ENCODE measurements around the gene ASTL.

The ASTL gene

GRCh38 chr2:96113367-96113677, 25.0 kb downstream of the ASTL start:
- no peak for DNase-seq (ENCODE audit: low read depth in 2 of 3, low spot score in 2 of 3)

- DNase-seq (ENCODE audit: low read depth in 2 of 3, low spot score in 2 of 3), result no peak
These were observed 25.6 kb downstream of the ASTL start for GRCh38 chr2:96112501-96113366.

- no peak for DNase-seq (ENCODE audit: low read depth in 2 of 3, low spot score in 2 of 3)
These were observed 26.3 kb downstream of the ASTL start for GRCh38 chr2:96111823-96112500.

GRCh38 chr2:96111257-96111640, 27.1 kb downstream of the ASTL start:
- DNase-seq (ENCODE audit: low read depth in 2 of 3, low spot score in 2 of 3), result no peak

GRCh38 chr2:96110621-96111256, 27.6 kb downstream of the ASTL start:
- DNase-seq (ENCODE audit: low read depth in 2 of 3, low spot score in 2 of 3), result no peak

GRCh38 chr2:96109931-96110511, 28.3 kb downstream of the ASTL start:
- no peak for DNase-seq (ENCODE audit: low read depth in 2 of 3, low spot score in 2 of 3)

- no peak for DNase-seq (ENCODE audit: low read depth in 2 of 3, low spot score in 2 of 3)
These were observed 29.0 kb downstream of the ASTL start for GRCh38 chr2:96109361-96109680.

GRCh38 chr2:96108541-96109360, 29.6 kb downstream of the ASTL start:
- DNase-seq (ENCODE audit: low read depth in 2 of 3, low spot score in 2 of 3), result no peak

GRCh38 chr2:96108151-96108540, 30.2 kb downstream of the ASTL start:
- no peak for DNase-seq (ENCODE audit: low read depth in 2 of 3, low spot score in 2 of 3)

- no peak for DNase-seq (ENCODE audit: low read depth in 2 of 3, low spot score in 2 of 3)
These were observed 30.6 kb downstream of the ASTL start for GRCh38 chr2:96107708-96108065.

GRCh38 chr2:96106991-96107707, 31.2 kb downstream of the ASTL start:
- no peak for DNase-seq (ENCODE audit: low read depth in 2 of 3, low spot score in 2 of 3)

GRCh38 chr2:96105994-96106715, 32.1 kb downstream of the ASTL start:
- DNase-seq (ENCODE audit: low read depth in 2 of 3, low spot score in 2 of 3), result no peak

- no peak for DNase-seq (ENCODE audit: low read depth in 2 of 3, low spot score in 2 of 3)
These were observed 33.0 kb downstream of the ASTL start for GRCh38 chr2:96105152-96105915.

GRCh38 chr2:96104487-96104861, 33.8 kb downstream of the ASTL start:
- DNase-seq (ENCODE audit: low read depth in 2 of 3, low spot score in 2 of 3), result no peak

- DNase-seq (ENCODE audit: low read depth in 2 of 3, low spot score in 2 of 3), result no peak
These were observed 34.4 kb downstream of the ASTL start for GRCh38 chr2:96103761-96104486.

- DNase-seq (ENCODE audit: low read depth in 2 of 3, low spot score in 2 of 3), result no peak
These were observed 35.1 kb downstream of the ASTL start for GRCh38 chr2:96103187-96103601.

- DNase-seq (ENCODE audit: low read depth in 2 of 3, low spot score in 2 of 3), result no peak
These were observed 35.6 kb downstream of the ASTL start for GRCh38 chr2:96102596-96103186.

- DNase-seq (ENCODE audit: low read depth in 2 of 3, low spot score in 2 of 3), result no peak
These were observed 37.4 kb downstream of the ASTL start for GRCh38 chr2:96100893-96101304.
